NT2/D1 (cell line): ENCODE results near the gene TMEM69.

ENCODE experiments used
- SUZ12 ChIP-seq: IDR thresholded peaks from 2 replicates; pipeline ENCODE4 v1.6.1; 2011; ENCODE audit not compliant: insufficient read length, insufficient read depth; ENCODE audit errors: extremely low read depth
- YY1 ChIP-seq: IDR thresholded peaks from 2 replicates; pipeline ENCODE4 v1.6.1; 2011; ENCODE audit not compliant: insufficient read length, insufficient read depth
- ZNF274 ChIP-seq: IDR thresholded peaks from 2 replicates; pipeline ENCODE4 v1.6.1; 2011; ENCODE audit warnings: mild to moderate bottlenecking, low read depth, low read length

GRCh38 chr1:45647248-45648021 lies 40.5 kb upstream of the TMEM69 start:
- no peak for TF ChIP-seq YY1
- TF ChIP-seq ZNF274: no peak
- no peak for TF ChIP-seq SUZ12
